ENCODE data around the gene PDZD2.

DNA sequence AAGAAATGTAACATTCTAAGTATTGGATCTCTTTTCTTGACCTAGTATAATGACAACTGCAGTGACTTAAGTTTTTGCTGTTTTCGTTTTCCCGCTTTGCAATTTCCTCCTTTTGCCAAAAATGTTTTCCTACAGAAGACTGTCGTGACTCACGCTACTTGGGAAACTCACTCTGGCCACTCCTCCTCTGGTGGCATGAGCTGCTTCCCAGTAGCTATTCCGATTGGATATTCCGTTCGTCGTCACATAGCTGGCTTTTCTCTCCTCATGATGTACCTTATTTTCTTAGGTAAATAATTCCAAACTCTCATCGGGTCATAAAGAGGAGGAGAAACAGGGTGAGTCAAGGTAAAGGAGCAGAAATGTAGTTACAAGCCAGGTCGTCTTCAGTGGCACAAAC is 470.3 kb downstream of the PDZD2 start:
- no peak for TF ChIP-seq EZH2 (IDR thresholded peaks at IDR 0.05; ENCODE audit: borderline replicate concordance)
- TF ChIP-seq, protein P1, sequence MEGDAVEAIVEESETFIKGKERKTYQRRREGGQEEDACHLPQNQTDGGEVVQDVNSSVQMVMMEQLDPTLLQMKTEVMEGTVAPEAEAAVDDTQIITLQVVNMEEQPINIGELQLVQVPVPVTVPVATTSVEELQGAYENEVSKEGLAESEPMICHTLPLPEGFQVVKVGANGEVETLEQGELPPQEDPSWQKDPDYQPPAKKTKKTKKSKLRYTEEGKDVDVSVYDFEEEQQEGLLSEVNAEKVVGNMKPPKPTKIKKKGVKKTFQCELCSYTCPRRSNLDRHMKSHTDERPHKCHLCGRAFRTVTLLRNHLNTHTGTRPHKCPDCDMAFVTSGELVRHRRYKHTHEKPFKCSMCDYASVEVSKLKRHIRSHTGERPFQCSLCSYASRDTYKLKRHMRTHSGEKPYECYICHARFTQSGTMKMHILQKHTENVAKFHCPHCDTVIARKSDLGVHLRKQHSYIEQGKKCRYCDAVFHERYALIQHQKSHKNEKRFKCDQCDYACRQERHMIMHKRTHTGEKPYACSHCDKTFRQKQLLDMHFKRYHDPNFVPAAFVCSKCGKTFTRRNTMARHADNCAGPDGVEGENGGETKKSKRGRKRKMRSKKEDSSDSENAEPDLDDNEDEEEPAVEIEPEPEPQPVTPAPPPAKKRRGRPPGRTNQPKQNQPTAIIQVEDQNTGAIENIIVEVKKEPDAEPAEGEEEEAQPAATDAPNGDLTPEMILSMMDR (IDR thresholded peaks at IDR 0.05; ENCODE audit: poor library complexity), result no peak

Measured in hepatocyte (in vitro differentiated cells).